ENCODE data around the gene DGKI.

DGKI gene

DNA sequence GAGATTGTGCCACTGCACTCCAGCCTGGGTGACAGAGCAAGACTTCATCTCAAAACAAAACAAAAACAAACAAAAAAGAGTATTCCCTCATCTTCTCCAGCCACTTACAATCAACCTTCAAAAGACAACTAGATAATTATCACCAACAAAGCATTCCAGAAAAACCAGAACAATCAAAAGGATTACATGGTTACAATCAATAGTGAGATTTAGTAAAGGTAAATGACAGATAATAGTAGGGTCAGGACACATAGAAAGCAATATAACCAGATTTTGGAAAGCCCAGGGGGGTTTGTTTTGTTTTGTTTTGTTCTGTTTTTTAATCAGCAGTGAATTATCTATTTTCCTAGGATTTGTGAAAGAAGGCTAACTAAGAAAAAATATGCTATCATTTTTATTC, 412.2 kb downstream of the DGKI start:
- Histone ChIP-seq H3K79me2 (ENCODE audit: control insufficient read depth, low read length) (no peaks in the 10 kb centered on the region), H3K27me3 (ENCODE audit: control insufficient read depth, low read length) (no peaks in the 10 kb centered on the region)
- TF ChIP-seq EZH2phosphoT487 (IDR thresholded peaks at IDR 0.05; ENCODE audit: borderline replicate concordance, low read length): no peak

DNA sequence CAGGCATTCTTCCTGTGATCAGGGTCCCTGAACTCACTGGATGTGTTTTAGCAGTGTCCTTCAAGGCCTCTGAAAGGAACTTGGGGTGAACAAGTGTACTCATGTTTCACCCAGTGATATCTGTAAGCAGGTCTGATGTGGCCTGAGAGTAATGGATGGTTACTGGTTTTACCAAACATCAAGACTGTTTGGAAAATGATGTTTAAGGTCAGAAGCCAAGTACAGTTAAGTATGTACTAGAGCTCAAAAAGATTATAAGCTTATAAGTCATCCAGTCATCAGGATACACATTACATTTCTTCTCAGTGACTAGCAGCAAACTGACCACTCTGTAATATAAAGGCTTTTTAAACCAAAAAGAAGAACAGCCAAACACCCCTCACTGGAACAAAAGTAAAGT, 423.5 kb downstream of the DGKI start:
- TF ChIP-seq, protein P1, sequence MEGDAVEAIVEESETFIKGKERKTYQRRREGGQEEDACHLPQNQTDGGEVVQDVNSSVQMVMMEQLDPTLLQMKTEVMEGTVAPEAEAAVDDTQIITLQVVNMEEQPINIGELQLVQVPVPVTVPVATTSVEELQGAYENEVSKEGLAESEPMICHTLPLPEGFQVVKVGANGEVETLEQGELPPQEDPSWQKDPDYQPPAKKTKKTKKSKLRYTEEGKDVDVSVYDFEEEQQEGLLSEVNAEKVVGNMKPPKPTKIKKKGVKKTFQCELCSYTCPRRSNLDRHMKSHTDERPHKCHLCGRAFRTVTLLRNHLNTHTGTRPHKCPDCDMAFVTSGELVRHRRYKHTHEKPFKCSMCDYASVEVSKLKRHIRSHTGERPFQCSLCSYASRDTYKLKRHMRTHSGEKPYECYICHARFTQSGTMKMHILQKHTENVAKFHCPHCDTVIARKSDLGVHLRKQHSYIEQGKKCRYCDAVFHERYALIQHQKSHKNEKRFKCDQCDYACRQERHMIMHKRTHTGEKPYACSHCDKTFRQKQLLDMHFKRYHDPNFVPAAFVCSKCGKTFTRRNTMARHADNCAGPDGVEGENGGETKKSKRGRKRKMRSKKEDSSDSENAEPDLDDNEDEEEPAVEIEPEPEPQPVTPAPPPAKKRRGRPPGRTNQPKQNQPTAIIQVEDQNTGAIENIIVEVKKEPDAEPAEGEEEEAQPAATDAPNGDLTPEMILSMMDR (IDR thresholded peaks at IDR 0.05; ENCODE audit: low read depth, low read length, poor library complexity, severe bottlenecking): no peak
- TF ChIP-seq EZH2phosphoT487 (IDR thresholded peaks at IDR 0.05; ENCODE audit: borderline replicate concordance, low read length): no peak
- Histone ChIP-seq H3K9me2 (replicated peaks; ENCODE audit: control insufficient read depth, low read length) (no peaks in the 10 kb centered on the region), H3K79me2 (ENCODE audit: control insufficient read depth, low read length) (no peaks in the 10 kb centered on the region), H3K27ac (ENCODE audit: low read depth, low read length) (no peak overlapping the region), H3K4me2 (ENCODE audit: low read length) (no peak overlapping the region), H3K36me3 (ENCODE audit: control insufficient read depth, low read length) (no peaks in the 10 kb centered on the region), H3K9me3 (ENCODE audit: control insufficient read depth, insufficient read depth, low read length) (no peaks in the 10 kb centered on the region), H3K27me3 (ENCODE audit: control insufficient read depth, low read length) (no peaks in the 10 kb centered on the region), H3K4me3 (ENCODE audit: low read length) (no peak overlapping the region), H3K4me1 (ENCODE audit: control insufficient read depth, low read length) (no peaks in the 10 kb centered on the region), H3F3A (ENCODE audit: control insufficient read depth, insufficient read depth) (no peaks in the 10 kb centered on the region), H4K20me1 (ENCODE audit: control insufficient read depth, insufficient read depth, low read depth, low read length) (no peaks in the 10 kb centered on the region)

More for the DNA sequence above, 412.2 kb downstream of the DGKI start:
- no peak overlapping the region for H3K4me3 ChIP-seq (ENCODE audit: low read length)
- no peak overlapping the region for H3K4me2 ChIP-seq (ENCODE audit: low read length)
- no peaks in the 10 kb centered on the region for H3K36me3 ChIP-seq (ENCODE audit: control insufficient read depth, low read length)
- H3K27ac ChIP-seq (ENCODE audit: low read depth, low read length): no peak overlapping the region
- no peaks in the 10 kb centered on the region for H3K9me2 ChIP-seq (replicated peaks; ENCODE audit: control insufficient read depth, low read length)
- no peaks in the 10 kb centered on the region for H4K20me1 ChIP-seq (ENCODE audit: control insufficient read depth, insufficient read depth, low read depth, low read length)
- no peaks in the 10 kb centered on the region for H3K9me3 ChIP-seq (ENCODE audit: control insufficient read depth, insufficient read depth, low read length)
- H3F3A ChIP-seq (ENCODE audit: control insufficient read depth, insufficient read depth): no peaks in the 10 kb centered on the region
- H3K4me1 ChIP-seq (ENCODE audit: control insufficient read depth, low read length): no peaks in the 10 kb centered on the region

DNA sequence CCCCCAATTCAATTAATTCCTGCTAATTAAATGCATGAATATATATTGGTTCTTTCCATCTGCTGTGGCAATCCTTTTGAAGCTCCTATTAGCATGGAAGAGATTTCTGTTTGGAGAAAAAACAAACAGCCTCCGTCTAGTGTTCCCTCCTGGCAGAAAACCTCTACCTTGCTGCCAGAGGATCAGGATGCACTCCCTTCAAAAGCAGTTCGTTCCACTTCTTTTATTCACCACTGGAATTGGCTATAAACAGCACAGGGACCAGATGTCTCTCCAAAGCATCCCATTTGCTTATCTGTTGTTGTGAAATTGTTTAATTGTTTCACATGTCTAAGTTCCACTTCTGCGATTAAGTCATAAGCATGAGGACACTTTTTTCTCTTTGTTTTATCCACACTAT, 425.4 kb downstream of the DGKI start:
- Histone ChIP-seq H3K36me3 (ENCODE audit: control insufficient read depth, low read length) (no peaks in the 10 kb centered on the region), H3K4me2 (ENCODE audit: low read length) (no peak overlapping the region)

DNA sequence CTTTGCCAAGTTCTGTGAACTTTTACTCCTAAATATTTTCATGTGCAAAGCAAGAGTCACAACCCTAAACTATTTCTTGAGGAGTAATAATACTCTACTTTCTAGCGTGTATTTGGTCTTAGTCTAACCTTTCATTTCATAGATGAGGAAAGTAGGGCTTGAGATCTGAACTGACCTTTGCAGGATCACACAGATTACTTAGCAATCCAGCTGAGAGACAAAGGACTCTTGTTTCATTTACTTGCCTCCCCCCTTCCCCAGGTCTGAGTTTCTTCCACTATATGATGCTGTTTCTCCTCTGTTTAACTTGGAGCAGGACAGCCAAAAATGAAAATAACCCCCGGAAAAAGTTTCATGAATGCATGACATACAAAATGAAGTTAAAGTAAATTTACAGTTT, 427.9 kb downstream of the DGKI start:
- H3K9me2 ChIP-seq (replicated peaks; ENCODE audit: control insufficient read depth, low read length): no peaks in the 10 kb centered on the region
- no peaks in the 10 kb centered on the region for H3K9me3 ChIP-seq (ENCODE audit: control insufficient read depth, insufficient read depth, low read length)
- no peaks in the 10 kb centered on the region for H3K79me2 ChIP-seq (ENCODE audit: control insufficient read depth, low read length)
- H3K36me3 ChIP-seq (ENCODE audit: control insufficient read depth, low read length): no peaks in the 10 kb centered on the region
- H4K20me1 ChIP-seq (ENCODE audit: control insufficient read depth, insufficient read depth, low read depth, low read length): no peaks in the 10 kb centered on the region
- no peak overlapping the region for H3K27ac ChIP-seq (ENCODE audit: low read depth, low read length)
- no peak overlapping the region for H3K4me2 ChIP-seq (ENCODE audit: low read length)
- H3K27me3 ChIP-seq (ENCODE audit: control insufficient read depth, low read length): no peaks in the 10 kb centered on the region
- no peaks in the 10 kb centered on the region for H3F3A ChIP-seq (ENCODE audit: control insufficient read depth, insufficient read depth)
- H3K4me3 ChIP-seq (ENCODE audit: low read length): no peak overlapping the region
- TF ChIP-seq, protein P1 (IDR thresholded peaks at IDR 0.05; ENCODE audit: low read depth, low read length, poor library complexity, severe bottlenecking): no peak
- no peak for TF ChIP-seq EZH2phosphoT487 (IDR thresholded peaks at IDR 0.05; ENCODE audit: borderline replicate concordance, low read length)
- no peaks in the 10 kb centered on the region for H3K4me1 ChIP-seq (ENCODE audit: control insufficient read depth, low read length)

More for the DNA sequence above, 425.4 kb downstream of the DGKI start:
- Histone ChIP-seq H3K27me3 (ENCODE audit: control insufficient read depth, low read length) (no peaks in the 10 kb centered on the region), H3K4me1 (ENCODE audit: control insufficient read depth, low read length) (no peaks in the 10 kb centered on the region), H3F3A (ENCODE audit: control insufficient read depth, insufficient read depth) (no peaks in the 10 kb centered on the region), H3K4me3 (ENCODE audit: low read length) (no peak overlapping the region), H3K27ac (ENCODE audit: low read depth, low read length) (no peak overlapping the region), H3K9me2 (replicated peaks; ENCODE audit: control insufficient read depth, low read length) (no peaks in the 10 kb centered on the region), H3K79me2 (ENCODE audit: control insufficient read depth, low read length) (no peaks in the 10 kb centered on the region), H3K9me3 (ENCODE audit: control insufficient read depth, insufficient read depth, low read length) (no peaks in the 10 kb centered on the region), H4K20me1 (ENCODE audit: control insufficient read depth, insufficient read depth, low read depth, low read length) (no peaks in the 10 kb centered on the region)
- TF ChIP-seq, protein P1 (IDR thresholded peaks at IDR 0.05; ENCODE audit: low read depth, low read length, poor library complexity, severe bottlenecking): no peak
- no peak for TF ChIP-seq EZH2phosphoT487 (IDR thresholded peaks at IDR 0.05; ENCODE audit: borderline replicate concordance, low read length)
